ENCODE measurements around the gene ZFR. TPM values are rescaled to one million over a fixed set of nuclear protein-coding genes. Genes with fewer than 3 reads are reported as not detected.
"Not testable (repeated sequence)": the region's sequence is repeated elsewhere in the genome, so short reads cannot be mapped to it uniquely, and the experiment has no call there.

ZFR gene
- total RNA-seq, 1 donor from 2014 or later: 93.9 TPM

DNA sequence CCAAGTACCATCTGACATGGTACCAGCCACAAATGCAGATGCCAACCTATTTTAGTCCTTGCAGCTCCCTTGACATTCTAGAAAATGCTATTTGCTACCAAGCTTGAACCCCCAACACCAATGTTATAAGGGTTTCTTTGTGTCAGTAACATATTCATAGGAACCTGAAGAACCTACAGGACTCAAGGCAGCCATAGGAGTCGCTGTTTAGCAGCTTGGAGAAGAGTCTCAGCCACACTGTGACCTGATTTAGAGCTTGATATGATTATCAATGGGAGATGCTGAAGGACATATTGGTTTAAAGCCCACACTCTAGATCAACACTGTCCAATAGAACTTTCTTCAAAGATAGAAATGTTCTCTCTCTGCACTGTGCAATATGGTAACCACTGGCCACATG, 6.4 kb upstream of the ZFR start:
- no peak for DNase-seq

DNA sequence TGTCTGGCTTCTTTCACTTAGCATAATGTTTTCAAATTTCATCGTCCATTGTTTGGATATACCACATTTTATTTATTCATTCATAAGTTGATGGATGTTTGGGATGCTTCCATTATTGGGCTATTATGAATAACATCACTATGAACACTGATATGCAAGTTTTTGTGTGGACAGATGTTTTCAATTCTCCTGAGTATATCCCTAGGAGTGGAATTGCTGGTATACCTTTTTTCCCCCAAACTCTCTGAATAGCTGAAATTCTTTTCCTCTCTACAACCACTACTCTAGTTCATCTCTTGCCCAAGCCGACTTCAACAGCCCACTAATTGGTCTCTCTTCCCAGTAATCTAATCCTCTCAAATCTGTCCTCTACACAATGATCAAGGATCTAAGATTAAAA, 4.7 kb upstream of the ZFR start:
- DNase-seq: no peak

DNA sequence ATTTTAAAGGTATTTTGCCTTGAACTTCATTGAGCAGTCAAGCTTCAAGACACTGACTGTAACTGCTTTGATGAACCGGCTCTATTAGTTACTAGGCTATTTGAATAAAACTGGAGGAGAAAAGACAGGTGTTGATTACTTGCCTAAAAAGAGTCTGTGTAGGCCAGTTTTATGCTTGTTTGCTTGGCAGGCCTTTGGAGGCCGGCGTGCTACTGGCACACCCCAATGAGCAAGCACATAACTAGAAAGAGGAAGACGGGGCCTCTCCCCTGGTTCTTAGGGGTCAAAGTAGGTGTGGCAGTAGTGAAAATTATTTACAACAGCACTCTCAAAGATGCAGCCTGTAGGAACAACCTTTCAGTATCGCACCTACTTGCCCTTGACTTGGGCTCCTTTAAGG, 2.1 kb upstream of the ZFR start:
- DNase-seq: no peak

DNA sequence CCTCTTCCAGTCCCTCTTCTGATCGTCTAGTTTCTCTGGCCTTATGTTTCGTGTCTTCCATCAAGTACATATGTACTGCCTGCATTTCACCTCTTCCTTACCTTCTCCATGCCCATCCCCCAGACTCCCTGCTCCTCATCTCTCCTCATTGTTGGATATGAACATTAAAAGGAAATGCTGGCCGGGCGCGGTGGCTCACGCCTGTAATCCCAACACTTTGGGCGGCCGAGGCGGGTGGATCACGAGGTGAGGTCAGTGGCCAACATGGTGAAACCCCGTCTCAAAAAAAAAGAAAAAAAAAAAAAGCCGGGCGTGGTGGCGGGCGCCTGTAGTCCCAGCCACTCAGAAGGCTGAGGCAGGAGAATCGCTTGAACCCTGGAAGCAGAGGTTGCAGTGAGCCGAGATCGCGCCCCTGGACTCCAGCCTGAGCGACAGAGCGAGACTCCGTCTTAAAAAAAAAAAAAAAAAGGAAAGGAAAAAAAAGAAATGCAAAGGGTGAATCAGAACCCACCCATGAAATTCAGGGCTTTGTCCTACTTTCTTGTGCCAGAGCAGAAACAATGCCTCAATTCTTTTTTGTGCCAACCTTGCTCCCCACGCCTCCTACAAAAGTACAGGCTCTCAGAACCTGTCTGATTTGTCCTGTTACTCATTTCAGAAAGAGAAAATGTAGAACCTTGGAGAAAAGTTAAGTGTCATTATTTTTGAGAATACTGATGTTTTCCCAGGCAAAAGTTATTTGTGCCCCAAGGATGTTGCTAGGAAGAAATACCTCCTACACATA, 1.5 kb upstream of the ZFR start:
- DNase-seq: no peak

DNA sequence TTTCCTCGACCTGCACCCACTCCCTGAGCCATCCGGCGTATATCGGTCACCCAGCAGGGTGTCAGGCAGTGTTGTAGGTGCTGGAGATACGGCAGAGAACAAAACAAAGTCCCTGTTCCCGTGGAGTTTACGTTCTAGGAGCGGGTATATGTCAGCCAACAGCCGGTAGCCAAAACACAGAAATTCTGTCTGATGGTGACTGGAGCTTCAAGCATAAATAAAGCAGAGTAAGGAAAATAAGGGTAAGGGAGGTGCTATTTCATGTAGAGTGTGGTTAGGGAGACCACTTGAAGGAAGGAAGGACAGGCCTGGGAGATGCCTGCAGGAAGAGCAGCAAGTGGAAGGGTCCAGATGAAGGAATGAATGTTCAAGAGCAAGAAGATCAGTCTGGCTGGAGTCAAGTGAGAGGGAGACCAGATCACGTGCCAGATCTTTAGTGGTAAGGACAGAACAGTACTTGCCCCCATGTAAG, 783 bp upstream of the ZFR start:
- DNase-seq: no peak

DNA sequence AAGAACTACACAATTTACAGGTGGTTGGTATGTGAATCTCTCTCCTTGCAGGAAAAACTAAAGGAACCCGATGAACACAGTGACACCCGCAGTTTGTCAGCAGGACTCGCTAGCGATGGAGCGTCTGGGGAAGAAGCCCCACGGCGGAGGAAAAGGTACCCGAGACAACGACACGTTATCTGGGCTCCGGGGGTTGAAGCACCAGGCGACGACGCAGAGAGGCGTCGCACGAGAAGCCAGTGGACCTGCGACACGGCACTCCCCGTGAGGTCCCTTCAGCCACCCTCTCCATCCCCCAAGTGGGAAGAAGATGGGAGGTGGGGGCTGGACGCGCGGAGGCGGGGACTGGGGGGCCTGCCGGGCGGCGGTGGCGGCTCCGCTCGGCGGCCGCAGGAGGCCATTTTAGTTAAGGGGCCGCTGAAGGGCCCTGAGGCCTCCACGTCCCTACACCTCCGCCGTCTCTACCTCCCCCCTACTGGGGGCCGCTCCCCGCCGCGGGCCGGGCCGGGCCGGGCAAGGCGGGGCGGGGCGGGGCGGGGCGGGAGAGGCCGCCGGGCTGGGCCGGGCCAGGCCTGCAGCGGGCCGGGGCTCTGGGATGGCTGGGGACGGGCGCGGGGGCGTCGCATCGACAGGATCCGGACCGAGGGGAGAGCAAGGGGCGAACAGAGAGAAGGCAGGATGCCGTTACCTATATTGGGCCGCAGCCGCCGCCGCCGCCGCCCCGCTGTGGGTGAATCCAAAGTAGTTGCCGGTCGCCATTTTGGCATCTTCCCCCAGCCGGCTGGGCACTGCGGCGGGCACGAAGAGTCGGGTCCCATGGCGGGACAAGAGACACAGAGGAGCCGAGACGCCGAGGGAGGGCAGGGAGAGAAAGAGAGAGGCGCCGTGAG, 754 bp downstream of the ZFR start:
- DNase-seq: peak; percentile 72

DNA sequence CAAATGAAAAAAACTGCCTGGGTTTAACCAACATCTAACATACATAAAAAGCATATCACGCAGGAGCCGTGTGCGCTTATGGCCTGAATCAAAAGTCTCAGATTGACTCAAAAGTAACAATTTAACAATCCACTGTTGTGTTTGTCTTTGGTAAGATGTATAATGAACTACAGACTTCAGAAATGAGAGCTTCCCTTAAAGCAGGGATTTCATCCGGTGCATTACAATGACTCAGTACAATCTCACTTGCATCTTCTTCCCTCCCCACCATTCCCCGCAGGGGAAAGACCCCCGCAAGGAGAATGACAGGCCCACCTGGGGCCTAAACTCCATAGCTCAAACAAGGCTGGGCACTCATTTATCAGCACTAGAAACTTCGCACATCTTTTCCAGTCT, 1.4 kb downstream of the ZFR start:
- DNase-seq: no peak

DNA sequence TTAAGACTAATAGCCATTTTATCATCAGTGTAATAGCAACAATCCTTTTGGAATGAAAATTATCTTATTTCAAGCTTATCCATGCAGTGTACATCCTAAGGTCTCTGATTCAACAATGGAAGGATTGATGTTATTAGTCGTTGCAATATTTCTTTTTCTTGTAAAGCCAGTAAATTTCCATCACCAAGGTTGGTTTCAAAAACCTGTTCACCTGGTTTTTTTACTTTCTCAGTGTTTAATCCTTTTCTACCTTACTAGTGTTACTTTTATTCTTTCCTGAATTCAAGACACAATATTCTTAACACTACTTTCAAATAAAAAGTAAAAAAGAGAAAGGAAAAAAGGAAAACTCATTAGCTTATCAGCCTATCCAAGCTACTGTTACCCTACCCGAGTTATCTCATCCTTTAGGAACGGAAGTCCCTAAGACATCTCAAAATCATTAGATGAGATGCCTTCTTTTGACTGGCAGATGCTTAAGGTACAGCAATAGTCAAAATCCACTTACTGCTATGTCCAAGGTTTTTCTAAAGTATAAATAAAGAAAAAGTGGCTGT, 5.4 kb downstream of the ZFR start:
- no peak for DNase-seq

DNA sequence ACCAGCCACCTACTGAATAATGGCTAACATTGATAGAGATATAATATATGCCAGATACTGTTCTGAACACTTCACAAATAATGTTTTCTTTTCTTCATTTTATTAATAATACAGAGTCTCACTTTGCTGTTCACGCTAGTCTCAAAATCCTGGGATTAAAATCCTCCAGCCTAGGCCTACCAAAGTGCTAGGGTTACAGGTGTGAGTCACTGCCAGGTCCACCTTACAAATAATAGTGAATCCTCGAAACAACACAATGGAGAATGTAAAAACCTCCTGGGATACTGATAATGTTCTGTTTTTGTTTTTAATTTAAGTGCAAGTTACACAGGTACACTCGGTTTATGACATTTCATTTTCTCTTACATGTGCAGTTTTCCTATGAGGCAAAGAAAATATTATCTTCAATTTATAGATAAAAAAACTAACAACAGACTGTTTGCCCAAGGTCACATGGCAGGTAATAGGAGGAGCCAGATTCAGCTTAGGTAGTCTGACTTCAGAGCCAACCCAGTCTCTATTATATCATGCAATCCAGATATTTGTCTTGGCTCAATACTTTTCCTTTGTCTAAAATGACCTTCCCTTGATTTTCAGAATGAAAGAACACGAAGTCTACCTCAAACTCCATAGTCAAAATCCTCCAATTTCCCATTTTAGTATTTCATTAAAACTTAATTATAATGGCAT, 7.8 kb downstream of the ZFR start:
- no peak for DNase-seq

DNA sequence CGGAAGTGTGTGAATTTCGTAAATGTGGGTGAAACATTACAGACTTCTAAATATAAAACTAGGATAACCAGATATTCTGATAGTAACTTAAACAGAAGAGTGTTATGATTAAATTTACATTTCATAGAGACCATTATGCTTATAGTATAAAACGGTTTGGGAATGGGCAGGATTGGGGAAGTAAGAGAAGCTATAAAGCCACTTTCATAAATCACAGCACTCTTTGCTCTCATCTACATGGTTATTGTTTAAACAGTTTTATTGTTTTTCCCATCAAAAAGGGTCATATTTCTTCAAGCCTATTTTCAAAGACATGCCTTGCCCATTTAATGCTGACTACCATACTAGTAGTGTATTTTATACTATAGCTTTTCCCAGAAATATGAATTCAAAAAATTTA, 9.2 kb downstream of the ZFR start:
- DNase-seq: no peak

DNA sequence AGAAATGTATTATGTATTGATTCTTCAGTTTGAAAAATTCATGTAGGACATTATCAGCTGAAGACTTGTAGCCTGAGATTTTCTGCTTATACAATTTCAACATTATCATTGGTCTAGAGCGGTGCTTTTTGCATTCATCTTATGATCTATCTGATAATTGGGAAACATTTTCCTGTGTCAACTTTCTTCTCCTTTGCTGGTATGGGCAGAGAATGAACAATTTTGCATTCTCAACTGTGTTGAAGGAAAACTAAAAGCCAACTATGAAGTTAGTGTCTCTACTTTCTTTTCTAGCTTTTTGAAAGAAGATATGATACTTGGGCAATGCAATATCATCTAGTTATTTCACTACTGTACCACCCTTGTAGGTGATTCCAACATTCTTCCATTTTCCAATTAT, 10.3 kb downstream of the ZFR start:
- no peak for DNase-seq

DNA sequence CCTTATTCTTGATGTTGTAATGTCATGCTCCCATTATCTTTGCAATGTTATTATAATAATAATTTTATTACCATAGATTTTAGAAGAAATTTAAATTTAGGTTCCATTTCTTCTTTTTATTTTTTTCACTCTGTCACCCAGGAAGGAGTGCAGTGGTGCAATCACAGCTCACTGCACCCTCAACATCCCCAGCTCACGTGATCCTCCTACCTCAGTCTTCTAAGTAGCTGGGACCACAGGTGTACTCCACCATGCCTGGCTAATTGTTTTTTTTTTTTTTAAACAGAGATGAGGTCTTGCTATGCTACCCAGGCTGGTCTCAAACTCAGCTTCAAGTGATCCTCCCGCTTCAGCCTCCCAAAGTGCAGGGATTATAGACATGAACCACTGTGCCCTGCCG, 11.9 kb downstream of the ZFR start:
- DNase-seq: no peak

DNA sequence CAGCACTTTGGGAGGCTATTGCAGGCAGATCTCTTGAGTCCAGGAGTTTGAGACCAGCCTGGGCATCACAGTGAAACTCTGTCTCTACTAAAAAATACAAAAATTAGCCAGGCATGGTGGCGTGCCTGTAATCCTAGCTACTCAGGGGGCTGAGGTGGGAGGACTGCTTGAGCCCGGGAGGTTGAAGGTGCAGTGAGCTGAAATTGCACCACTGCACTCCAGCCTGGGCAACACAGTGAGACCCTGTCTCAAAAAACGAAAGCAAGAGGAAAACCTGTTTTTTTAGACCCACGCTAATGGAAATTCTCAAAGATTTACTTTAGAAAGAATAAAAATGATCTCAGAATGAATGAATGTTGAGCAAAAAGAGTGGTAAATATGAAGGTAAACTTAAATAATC, 13.7 kb downstream of the ZFR start:
- DNase-seq: not testable (repeated sequence)

DNA sequence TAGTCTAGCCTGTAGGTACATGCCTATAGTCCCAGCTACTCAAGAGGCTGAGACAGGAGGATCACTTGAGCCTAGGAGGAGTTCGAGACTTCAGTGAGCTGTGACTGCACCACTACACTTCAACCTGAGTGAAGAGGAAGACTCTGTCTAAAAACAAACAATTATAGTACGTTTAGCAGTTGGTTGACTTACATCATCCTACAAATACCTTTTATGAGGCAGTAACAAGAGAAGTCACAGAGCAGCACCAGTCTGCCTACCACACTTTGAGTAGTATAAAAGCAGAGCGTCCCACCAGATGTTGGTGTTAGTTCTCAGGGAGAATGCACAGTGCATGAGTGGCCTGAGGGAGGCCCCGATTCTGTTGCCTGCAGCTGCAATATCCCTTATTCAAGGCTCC, 16.1 kb downstream of the ZFR start:
- DNase-seq: no peak

DNA sequence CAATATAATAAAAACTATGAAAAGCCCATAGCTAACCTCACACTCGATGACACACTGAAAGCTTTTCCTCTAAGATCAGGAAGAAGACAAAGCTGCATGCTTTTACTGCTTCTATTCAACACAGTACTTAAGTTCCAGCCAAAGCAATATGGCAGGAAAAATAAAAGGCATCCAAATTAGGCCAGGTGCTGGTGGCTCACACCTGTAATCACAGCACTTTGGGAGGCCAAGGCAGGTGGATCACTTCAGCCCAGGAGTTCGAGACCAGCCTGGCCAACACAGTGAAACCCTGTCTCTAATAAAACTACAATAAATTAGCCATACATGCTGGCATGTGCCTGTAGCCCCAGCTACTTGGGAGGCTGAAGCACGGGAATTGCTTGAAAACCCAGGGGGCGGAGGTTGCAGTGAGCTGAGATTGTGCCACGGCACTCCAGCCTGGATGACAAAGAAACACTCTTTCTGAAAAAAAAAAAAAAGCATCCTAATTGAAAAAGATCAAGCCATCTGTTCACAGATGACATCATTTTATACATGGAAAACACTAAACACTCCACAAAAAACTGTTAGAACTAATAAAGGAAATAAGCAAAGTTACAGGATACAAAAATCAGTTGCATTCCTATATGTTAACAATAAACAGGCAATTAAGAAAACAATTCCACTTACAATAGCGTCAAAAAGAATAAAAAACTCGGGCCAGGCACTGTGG, 17.9 kb downstream of the ZFR start:
- no peak for DNase-seq

DNA sequence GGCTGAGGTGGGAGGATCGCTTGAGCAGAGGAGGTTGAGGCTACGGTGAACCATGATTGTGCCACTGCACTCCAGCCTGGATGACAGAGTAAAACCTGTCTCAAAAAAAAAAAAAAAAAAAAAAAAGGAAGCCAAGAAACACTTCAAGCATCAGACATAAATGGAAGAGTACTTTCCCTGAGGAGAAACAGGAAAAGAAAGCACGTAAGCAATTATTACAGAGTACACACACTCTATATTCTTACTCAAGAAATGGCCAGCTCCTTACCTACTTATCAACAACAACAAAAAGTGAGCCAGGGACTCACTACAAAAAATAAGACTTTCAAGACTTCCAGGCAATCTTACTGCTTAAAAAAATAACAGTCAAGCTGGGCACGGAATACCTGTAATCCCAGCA, 21.8 kb downstream of the ZFR start:
- DNase-seq: no peak

DNA sequence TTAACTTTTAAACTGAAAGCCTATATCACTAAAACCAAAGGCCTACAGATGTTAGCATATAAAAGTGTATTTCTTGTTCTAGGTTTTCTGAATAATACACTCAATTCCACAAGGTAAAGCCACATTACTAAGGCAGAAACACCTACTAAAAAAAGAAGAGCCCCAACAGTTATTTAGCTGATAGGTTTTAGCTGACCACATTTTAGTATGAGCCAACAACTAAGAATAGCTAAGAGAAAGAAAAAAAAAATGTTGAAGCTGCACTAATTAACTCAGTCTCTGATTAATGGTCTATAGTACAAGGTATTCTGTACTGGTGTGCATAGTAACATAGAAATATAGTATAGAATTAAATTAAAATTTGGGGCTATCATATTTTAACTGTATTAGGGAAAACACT, 23.5 kb downstream of the ZFR start:
- DNase-seq: no peak

DNA sequence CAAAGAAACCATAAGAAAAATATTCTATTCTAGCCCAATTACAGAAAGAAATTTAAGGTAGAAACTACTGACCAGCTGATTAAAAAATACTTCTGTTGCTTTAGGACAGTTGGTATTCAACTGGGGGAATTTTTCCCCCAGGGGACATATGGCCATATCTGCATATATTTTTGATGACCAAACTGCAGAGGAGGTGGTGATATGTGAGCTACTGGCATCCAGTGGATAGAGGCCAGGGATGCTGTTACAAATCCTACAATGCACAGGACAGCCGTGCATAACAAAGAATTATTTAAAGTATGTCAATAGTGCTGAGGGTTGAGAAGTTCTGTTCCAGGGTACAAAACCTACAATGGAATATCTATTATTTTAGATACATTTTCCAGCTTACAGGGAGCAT, 24.0 kb downstream of the ZFR start:
- peak; percentile 56 for DNase-seq

DNA sequence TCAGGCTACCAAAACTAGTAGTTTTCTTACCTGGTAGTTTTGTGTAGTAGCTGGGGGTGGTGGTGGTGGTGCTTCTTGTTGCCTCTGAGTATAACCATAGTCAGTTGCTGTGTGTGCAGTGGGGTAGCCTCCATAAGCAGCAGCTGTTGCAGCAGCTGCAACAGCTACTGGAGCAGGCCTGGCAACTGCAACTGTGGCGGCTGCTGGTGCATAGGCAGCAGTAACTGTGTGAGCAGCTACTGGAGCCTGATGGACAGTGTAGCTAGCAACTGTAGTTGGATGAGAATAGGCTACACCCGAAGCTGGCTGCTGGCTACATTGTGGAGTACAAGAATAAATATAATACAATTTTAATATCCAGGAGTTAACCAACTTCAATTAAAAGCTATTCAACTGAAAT, 24.7 kb downstream of the ZFR start:
- DNase-seq: peak; percentile 93

DNA sequence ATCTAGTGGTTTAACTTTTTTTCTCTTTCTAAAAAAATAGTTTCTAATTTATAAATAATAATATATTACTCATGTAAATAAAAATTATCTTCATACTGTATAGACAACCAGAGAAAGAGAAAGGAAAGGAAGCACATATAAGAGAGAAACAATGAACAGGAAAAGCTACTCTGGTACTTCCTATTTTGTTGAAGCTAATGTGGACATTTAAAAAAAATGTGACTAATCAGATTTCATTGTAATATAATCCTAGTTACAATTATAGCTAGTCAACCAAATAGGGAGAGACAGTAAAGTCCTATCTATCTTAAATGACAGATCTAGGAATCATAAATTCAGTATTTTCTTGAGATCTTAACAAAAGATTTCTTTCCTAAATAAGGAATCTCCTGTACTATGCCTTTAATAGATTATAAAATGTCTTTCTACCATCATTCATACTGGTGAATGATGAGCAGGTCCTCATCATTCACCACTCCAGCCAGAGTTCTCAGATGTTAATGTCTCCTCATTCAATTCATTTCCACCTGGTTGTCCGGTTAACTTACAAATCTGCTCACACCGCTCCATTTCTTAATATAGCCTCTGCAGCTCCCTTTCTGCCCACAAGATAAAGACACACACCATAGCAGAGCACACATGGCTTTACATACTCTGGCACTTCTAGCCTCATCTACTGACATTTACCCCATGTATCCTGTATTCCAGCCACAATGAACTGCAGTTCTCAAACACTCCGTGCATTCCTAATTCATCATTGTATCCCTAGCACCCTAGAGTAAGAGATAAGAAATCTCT, 30.9 kb downstream of the ZFR start:
- no peak for DNase-seq

DNA sequence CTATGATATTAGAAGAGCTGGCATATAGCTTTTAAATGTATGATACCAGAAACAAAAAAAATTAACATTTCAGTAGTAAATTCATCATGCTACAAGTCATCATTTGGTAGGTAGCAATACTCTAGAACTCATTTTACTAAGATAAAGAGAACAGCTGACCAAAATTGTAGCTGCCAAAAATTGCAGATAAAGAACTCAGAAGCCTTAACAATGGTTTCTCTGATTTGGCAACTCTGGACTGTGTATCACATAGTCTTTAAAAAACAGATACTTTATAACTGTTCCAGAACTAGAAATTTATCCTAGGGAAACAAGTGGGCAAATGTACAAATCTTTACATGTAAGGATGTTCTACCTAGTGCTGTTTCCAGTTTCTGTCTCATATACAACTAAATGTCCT, 33.9 kb downstream of the ZFR start:
- DNase-seq: no peak
